ENCODE measurements around the gene ACVR1.
"Not testable (repeated sequence)": the region's sequence is repeated elsewhere in the genome, so short reads cannot be mapped to it uniquely, and the experiment has no call there.

The ACVR1 gene

GRCh38 chr2:157727693-157728092, 148.4 kb downstream of the ACVR1 start:
- no peak for DNase-seq (ENCODE audit: extremely low read depth in 1 of 2, low read depth in 1 of 2)

- DNase-seq (ENCODE audit: extremely low read depth in 1 of 2, low read depth in 1 of 2), result no peak
These were observed 149.2 kb downstream of the ACVR1 start for GRCh38 chr2:157726946-157727345.

GRCh38 chr2:157725846-157726245, 150.3 kb downstream of the ACVR1 start:
- DNase-seq (ENCODE audit: extremely low read depth in 1 of 2, low read depth in 1 of 2), result no peak

- no peak for DNase-seq (ENCODE audit: extremely low read depth in 1 of 2, low read depth in 1 of 2)
These were observed 153.4 kb downstream of the ACVR1 start for GRCh38 chr2:157722580-157723234.

GRCh38 chr2:157720504-157720903, 155.6 kb downstream of the ACVR1 start:
- DNase-seq (ENCODE audit: extremely low read depth in 1 of 2, low read depth in 1 of 2), result no peak

- not testable (repeated sequence) for DNase-seq (ENCODE audit: extremely low read depth in 1 of 2, low read depth in 1 of 2)
These were observed 171.5 kb downstream of the ACVR1 start for GRCh38 chr2:157704653-157705052.

GRCh38 chr2:157704148-157704547, 172.0 kb downstream of the ACVR1 start:
- DNase-seq (ENCODE audit: extremely low read depth in 1 of 2, low read depth in 1 of 2), result not testable (repeated sequence)

- no peak for DNase-seq (ENCODE audit: extremely low read depth in 1 of 2, low read depth in 1 of 2)
These were observed 176.3 kb downstream of the ACVR1 start for GRCh38 chr2:157699806-157700205.

- no peak for DNase-seq (ENCODE audit: extremely low read depth in 1 of 2, low read depth in 1 of 2)
These were observed 177.1 kb downstream of the ACVR1 start for GRCh38 chr2:157699009-157699408.

- DNase-seq (ENCODE audit: extremely low read depth in 1 of 2, low read depth in 1 of 2), result no peak
These were observed 177.7 kb downstream of the ACVR1 start for GRCh38 chr2:157698430-157698829.

- no peak for DNase-seq (ENCODE audit: extremely low read depth in 1 of 2, low read depth in 1 of 2)
These were observed 180.1 kb downstream of the ACVR1 start for GRCh38 chr2:157696036-157696435.

GRCh38 chr2:157692768-157693167, 183.4 kb downstream of the ACVR1 start:
- no peak for DNase-seq (ENCODE audit: extremely low read depth in 1 of 2, low read depth in 1 of 2)

- no peak for DNase-seq (ENCODE audit: extremely low read depth in 1 of 2, low read depth in 1 of 2)
These were observed 184.4 kb downstream of the ACVR1 start for GRCh38 chr2:157691695-157692094.

GRCh38 chr2:157691131-157691530, 185.0 kb downstream of the ACVR1 start:
- DNase-seq (ENCODE audit: extremely low read depth in 1 of 2, low read depth in 1 of 2), result no peak

Data from stimulated activated CD8-positive, alpha-beta memory T cell treated with anti-CD3 and anti-CD28 coated beads, Interleukin-7, amount 100 ng/mL, for 48 hours (primary cell).